ENCODE data around the gene VWA5A. TPM values are rescaled to one million over a fixed set of nuclear protein-coding genes. Genes with fewer than 3 reads are reported as not detected.
"Not testable (repeated sequence)": the region's sequence is repeated elsewhere in the genome, so short reads cannot be mapped to it uniquely, and the experiment has no call there.

The VWA5A gene
- total RNA-seq, 1 donor from 2014 or later = 11.0 TPM

GRCh38 chr11:124168796-124169195 lies 53.5 kb downstream of the VWA5A start:
- intact Hi-C loops (cut with micrococcal nuclease) = no loop called here

GRCh38 chr11:124170315-124170714 lies 55.1 kb downstream of the VWA5A start:
- intact Hi-C loops (cut with micrococcal nuclease) = not testable (repeated sequence)

- intact Hi-C loops (cut with micrococcal nuclease) = no loop called here
Observed at GRCh38 chr11:124170801-124171586, 55.7 kb downstream of the VWA5A start.

GRCh38 chr11:124172101-124172500 lies 56.9 kb downstream of the VWA5A start:
- intact Hi-C loops (cut with micrococcal nuclease) = no loop called here

GRCh38 chr11:124172599-124172998 lies 57.3 kb downstream of the VWA5A start:
- intact Hi-C loops (cut with micrococcal nuclease) = no loop called here

- intact Hi-C loops (cut with micrococcal nuclease) = no loop called here
Observed at GRCh38 chr11:124174001-124174583, 58.8 kb downstream of the VWA5A start.

GRCh38 chr11:124176925-124177715 lies 61.9 kb downstream of the VWA5A start:
- intact Hi-C loops (cut with micrococcal nuclease) = no loop called here

- intact Hi-C loops (cut with micrococcal nuclease) = no loop called here
Observed at GRCh38 chr11:124179310-124179709, 64.1 kb downstream of the VWA5A start.

- intact Hi-C loops (cut with micrococcal nuclease) = no loop called here
Observed at GRCh38 chr11:124183068-124183467, 67.8 kb downstream of the VWA5A start, which contains the start of gene OR10D3. TSS of gene OR10D3 (plus strand) at chr11:124183345. CDS start at chr11:124185270, 1,925 bp downstream.

GRCh38 chr11:124190298-124191139 lies 75.3 kb downstream of the VWA5A start:
- intact Hi-C loops (cut with micrococcal nuclease) = loop anchor here (10.0 kb wide), 1 partner anchor 446 kb away; the partner anchor contains the start of gene ZNF202

- intact Hi-C loops (cut with micrococcal nuclease) = loop anchor here (10.0 kb wide), 1 partner anchor 449 kb away; the partner anchor contains the start of gene ZNF202
Observed at GRCh38 chr11:124193221-124194010, 78.2 kb downstream of the VWA5A start.

GRCh38 chr11:124194293-124195188 lies 79.3 kb downstream of the VWA5A start:
- intact Hi-C loops (cut with micrococcal nuclease) = loop anchor here (1.0 to 10.0 kb wide), 3 partner anchors 86 to 450 kb away; partner anchors contain the start of gene ZNF202

GRCh38 chr11:124195189-124195734 lies 80.0 kb downstream of the VWA5A start:
- intact Hi-C loops (cut with micrococcal nuclease) = loop anchor here (1.0 to 10.0 kb wide), 3 partner anchors 87 to 450 kb away; partner anchors contain the start of gene ZNF202

Other genes starting within 250 kb of the VWA5A start
- gene TMEM225, start 229.8 kb upstream of the VWA5A start, total RNA-seq = not detected in 2 replicates
- not detected in 2 replicates for gene OR8D4, start 213.3 kb upstream of the VWA5A start, total RNA-seq
- not detected in 2 replicates for gene OR4D5, start 175.8 kb upstream of the VWA5A start, total RNA-seq
- gene OR6T1, start 171.6 kb upstream of the VWA5A start, total RNA-seq = not detected in 2 replicates
- gene OR10S1, start 137.7 kb upstream of the VWA5A start, total RNA-seq = not detected in 2 replicates
- not detected in 2 replicates for gene OR10G6, start 120.3 kb upstream of the VWA5A start, total RNA-seq
- not detected in 2 replicates for gene OR10G4, start 102.5 kb upstream of the VWA5A start, total RNA-seq
- not detected in 2 replicates for gene OR10G9, start 92.4 kb upstream of the VWA5A start, total RNA-seq
- not detected in 2 replicates for gene OR10G8, start 88.7 kb upstream of the VWA5A start, total RNA-seq
- not detected in 2 replicates for gene OR10G7, start 74.1 kb upstream of the VWA5A start, total RNA-seq
- gene OR10D3, start 67.9 kb downstream of the VWA5A start, total RNA-seq = not detected in 2 replicates
- not detected in 2 replicates for gene OR8G1, start 125.6 kb downstream of the VWA5A start, total RNA-seq
- not detected in 2 replicates for gene OR8G5, start 140.9 kb downstream of the VWA5A start, total RNA-seq
- not detected in 2 replicates for gene OR8D1, start 198.5 kb downstream of the VWA5A start, total RNA-seq
- gene OR8D2, start 204.7 kb downstream of the VWA5A start, total RNA-seq = not detected in 2 replicates

All from T-helper 1 cell treated with Interleukin-12 subunit alpha and Interleukin-12 subunit beta and Interleukin-4 antibody, amounts not matched to agents 30 ng/mL and 1 ng/mL, for 36 hours (primary cell).